Measurements from ENCODE around the gene PRDM16.

GRCh38 chr1:3272321-3273045 is 203.5 kb downstream of the PRDM16 start:
- TF ChIP-seq CTCF (IDR thresholded peaks at IDR 0.05): no peak
- TF ChIP-seq POLR2AphosphoS5 (IDR thresholded peaks at IDR 0.05; ENCODE audit: low read depth, low read length): no peak
- no peak for TF ChIP-seq SIN3A (IDR thresholded peaks at IDR 0.05; ENCODE audit: borderline replicate concordance, insufficient read depth, low read depth, low read length)
